ENCODE data around the gene INAFM1. TPM values are rescaled to one million over a fixed set of nuclear protein-coding genes. Genes with fewer than 3 reads are reported as not detected.

INAFM1 gene
- total and polyA plus RNA-seq, 9 of the 15 experiments (the other 6 are each of a cell fraction or from before 2014, with no cell fraction given), result 0.71 to 30.9 (median 3.1) TPM

- BruUV-seq (replicated peaks), result no TSS peak
- no peak for ATAC-seq
- Histone ChIP-seq H3K9ac (ENCODE audit: insufficient read depth in 1 of 2, low read depth in 2 of 2, low read length in 2 of 2) (no peak overlapping the region; a peak in 1 of 4 replicates), H4K20me1 (replicated peaks; ENCODE audit: control insufficient read depth, insufficient read depth, low read length) (no peaks in the 10 kb centered on the region), H3K79me2 (ENCODE audit: control insufficient read depth, insufficient read depth, low read length) (no peaks in the 10 kb centered on the region), H3K4me1 (replicated peaks in 1 of 2; ENCODE audit: control insufficient read depth in 2 of 2, insufficient read depth in 2 of 2, low read length in 2 of 2) (peaks cover 12 to 27% of the 10 kb centered on the region in 2 experiments; a peak in 4 of 5 replicates), H3K27ac (ENCODE audit: extremely low read depth, low read depth, low read length) (no peak overlapping the region), H3K4me3 (no peak overlapping the region), H3K36me3 (ENCODE audit: control insufficient read depth, insufficient read depth, low read length) (no peaks in the 10 kb centered on the region), H2AFZ (ENCODE audit: low read depth, low read length) (no peak overlapping the region), H3K9me1 (ENCODE audit: control insufficient read depth, insufficient read depth, low read length) (no peaks in the 10 kb centered on the region), H3K27me3 (ENCODE audit: control insufficient read depth in 2 of 2, insufficient read depth in 2 of 2, low read length in 2 of 2) (no peaks in the 10 kb centered on the region), H3K4me2 (ENCODE audit: insufficient read depth, low read length) (no peak overlapping the region), H3K9me3 (replicated peaks; ENCODE audit: control insufficient read depth, insufficient read depth, low read depth, low read length) (no peaks in the 10 kb centered on the region)
- no peak for DNase-seq (ENCODE audit: extremely low read depth in 1 of 4, low spot score in 3 of 4)
- ChIA-PET POLR2A (interaction anchor here (1.0 kb wide), 1 partner anchor 50 kb away, joined by 4 read pairs; no protein-coding TSS in a partner anchor), CTCF (ENCODE audit: low intra/inter-chr PET ratio) (interaction anchor here (1.8 kb wide), 1 partner anchor 82 kb away, joined by 9 read pairs; no protein-coding TSS in a partner anchor)
- no peak for FAIRE-seq
- in situ Hi-C loops (cut with MboI), result no loop called here
- 53% methylated on average over 8 of the region's 8 CpGs for WGBS (ENCODE audit: insufficient coverage, low coverage, missing lambda C conversion rate)
- no peak for TF ChIP-seq ZNF445 (CRISPR knock-in tag; IDR thresholded peaks at IDR 0.05; ENCODE audit: low read depth)
- TF ChIP-seq HLTF (IDR thresholded peaks at IDR 0.05), result no peak
- intact Hi-C loops (cut with micrococcal nuclease), result loop anchor here (5.0 kb wide), 1 partner anchor 38 kb away; the partner anchor contains the start of gene DHX34
These were observed 34.4 kb downstream of the INAFM1 start for GRCh38 chr19:47309038-47309437.

- Histone ChIP-seq H2AFZ (ENCODE audit: low read depth, low read length) (peak within 1 kb of the TSS; percentile 20; the same call in 1 of the 2 replicates), H3K36me3 (ENCODE audit: control insufficient read depth, insufficient read depth, low read length) (no peaks in the 10 kb centered on the region), H3K9me1 (ENCODE audit: control insufficient read depth, insufficient read depth, low read length) (no peaks in the 10 kb centered on the region), H3K4me2 (ENCODE audit: insufficient read depth, low read length) (no peak within 1 kb of the TSS), H3K4me3 (no peak within 1 kb of the TSS), H3K4me1 (replicated peaks in 1 of 2; ENCODE audit: control insufficient read depth in 2 of 2, insufficient read depth in 2 of 2, low read length in 2 of 2) (peaks cover 12 to 27% of the 10 kb centered on the region in 2 experiments; a peak in 4 of 5 replicates), H3K27ac (ENCODE audit: extremely low read depth, low read depth, low read length) (no peak within 1 kb of the TSS), H3K79me2 (ENCODE audit: control insufficient read depth, insufficient read depth, low read length) (no peaks in the 10 kb centered on the region), H4K20me1 (replicated peaks; ENCODE audit: control insufficient read depth, insufficient read depth, low read length) (no peaks in the 10 kb centered on the region), H3K9ac (ENCODE audit: insufficient read depth in 1 of 2, low read depth in 2 of 2, low read length in 2 of 2) (peak within 1 kb of the TSS in 1 of 2 experiments; percentile 67; a peak in 1 of 4 replicates), H3K9me3 (replicated peaks; ENCODE audit: control insufficient read depth, insufficient read depth, low read depth, low read length) (no peaks in the 10 kb centered on the region), H3K27me3 (ENCODE audit: control insufficient read depth in 2 of 2, insufficient read depth in 2 of 2, low read length in 2 of 2) (no peaks in the 10 kb centered on the region)
- intact Hi-C loops (cut with micrococcal nuclease) (loop anchor here (5.0 kb wide), 1 partner anchor 38 kb away; the partner anchor contains the start of gene DHX34), in situ Hi-C loops (cut with MboI) (no loop called here)
- FAIRE-seq (no peak), ATAC-seq (peak; percentile 49), DNase-seq (ENCODE audit: extremely low read depth in 1 of 4, low spot score in 3 of 4) (peak in 1 of 4 experiments; percentile 32)
- 35% methylated on average over 5 of the region's 12 CpGs for WGBS (ENCODE audit: insufficient coverage, low coverage, missing lambda C conversion rate)
- ChIA-PET CTCF (ENCODE audit: low intra/inter-chr PET ratio) (interaction anchor here (1.8 kb wide), 1 partner anchor 82 kb away, joined by 9 read pairs; no protein-coding TSS in a partner anchor), POLR2A (interaction anchor here (0.5 to 1.0 kb wide), 2 partner anchors 50 to 181 kb away, joined by 3 to 4 read pairs; no protein-coding TSS in a partner anchor)
- no TSS peak for BruUV-seq (replicated peaks)
- TF ChIP-seq GATAD2B (IDR thresholded peaks at IDR 0.05; ENCODE audit: borderline replicate concordance) (no peak), E4F1 (CRISPR knock-in tag; IDR thresholded peaks at IDR 0.05; ENCODE audit: borderline replicate concordance) (no peak), ZNF609 (CRISPR knock-in tag; IDR thresholded peaks at IDR 0.05; ENCODE audit: borderline replicate concordance) (no peak)
These were observed 34.9 kb downstream of the INAFM1 start, which contains the start of gene C5AR1 for GRCh38 chr19:47309608-47310007. Gene C5AR1, plus strand, starts transcription at chr19:47309861. Its CDS starts 35 bp downstream, at chr19:47309896.

Data from K562 (cell line).